Fibroblast of villous mesenchyme (primary cell): Measurements from ENCODE around the gene PAFAH2. TPM values are rescaled to one million over a fixed set of nuclear protein-coding genes. Genes with fewer than 3 reads are reported as not detected.

Source experiments
- DNase-seq: peaks from one replicate; pipeline ENCODE4 v3.0.0-alpha.2; 2010; ENCODE audit warnings: low read depth
- H3K4me3 ChIP-seq: 2 replicates; pipeline ENCODE4 v1.5.1; 2011; ENCODE audit warnings: low read depth, mild to moderate bottlenecking, low read length
- CTCF ChIP-seq: IDR thresholded peaks from 2 replicates; pipeline ENCODE4 v1.5.1; 2012; ENCODE audit warnings: low read depth, mild to moderate bottlenecking, low read length; ENCODE audit not compliant: insufficient read depth
- small RNA-seq: library from RNA; depleted of rRNA; stranded (forward); fragments of <200 nt; gene quantifications from one replicate; pipeline ENCODE3, GENCODE V24; 2012
- total RNA-seq: library from RNA; depleted of rRNA; stranded (reverse); fragments of >200 nt; gene quantifications from 2 replicates; pipeline ENCODE4 v1.2.3, GENCODE V29; 2012

The PAFAH2 gene
- total RNA-seq, 1 donor: 11.2 TPM

- H3K4me3 ChIP-seq: no peak overlapping the region
- no peak for TF ChIP-seq CTCF
- no peak for DNase-seq
Observed at GRCh38 chr1:25914074-25914995, 83.5 kb downstream of the PAFAH2 start.

- TF ChIP-seq CTCF: no peak
- no peak overlapping the region for H3K4me3 ChIP-seq
- no peak for DNase-seq
Observed at GRCh38 chr1:25913206-25913605, 84.7 kb downstream of the PAFAH2 start.

- peak; percentile 37 for DNase-seq
- H3K4me3 ChIP-seq: no peak overlapping the region
- TF ChIP-seq CTCF: no peak
Observed at GRCh38 chr1:25912076-25912831, 85.6 kb downstream of the PAFAH2 start.

GRCh38 chr1:25911162-25911561 is 86.7 kb downstream of the PAFAH2 start:
- DNase-seq: no peak
- no peak overlapping the region for H3K4me3 ChIP-seq
- TF ChIP-seq CTCF: no peak

Small RNAs within 50 kb of the gene (small RNA-seq; reads per million reads assigned to genes)
- gene RF00283 (not detected), gene RF00492 (not detected), gene RNU6-110P (not detected)

Other genes starting within 250 kb of the PAFAH2 start
- gene SELENON, start 197.9 kb downstream of the PAFAH2 start, total RNA-seq: 23.7 and 24.5 TPM in 2 replicates
- 46.6 and 47.4 TPM in 2 replicates for gene MTFR1L, start 178.1 kb downstream of the PAFAH2 start, total RNA-seq
- gene AUNIP, start 138.6 kb downstream of the PAFAH2 start, total RNA-seq: 2.9 and 3.5 TPM in 2 replicates
- 8.1 and 16.0 TPM in 2 replicates for gene PAQR7, start 122.4 kb downstream of the PAFAH2 start, total RNA-seq
- gene STMN1, start 91.6 kb downstream of the PAFAH2 start, total RNA-seq: 85.9 and 99.9 TPM in 2 replicates
- gene EXTL1, start 23.7 kb upstream of the PAFAH2 start, total RNA-seq: 3.9 and 6.0 TPM in 2 replicates
- gene SLC30A2, start 48.1 kb upstream of the PAFAH2 start, total RNA-seq: not detected in 2 replicates
- gene TRIM63, start 69.6 kb upstream of the PAFAH2 start, total RNA-seq: not detected in 2 replicates
- 2.6 and 4.8 TPM in 2 replicates for gene PDIK1L, start 113.8 kb upstream of the PAFAH2 start, total RNA-seq
- gene FAM110D, start 161.0 kb upstream of the PAFAH2 start, total RNA-seq: under 0.01 TPM in 1 of 2 replicates, not detected in the other
- gene C1orf232, start 170.9 kb upstream of the PAFAH2 start, total RNA-seq: not detected in 2 replicates
- gene ZNF593, start 171.8 kb upstream of the PAFAH2 start, total RNA-seq: 20.3 and 26.4 TPM in 2 replicates
- gene ZNF593OS, start 173.8 kb upstream of the PAFAH2 start, total RNA-seq: 0.32 TPM in 1 of 2 replicates, not detected in the other
- 0.32 TPM in 1 of 2 replicates, not detected in the other for gene CNKSR1, start 179.4 kb upstream of the PAFAH2 start, total RNA-seq
- gene CATSPER4, start 192.5 kb upstream of the PAFAH2 start, total RNA-seq: not detected in 2 replicates
- gene CEP85, start 236.1 kb upstream of the PAFAH2 start, total RNA-seq: 9.3 and 13.0 TPM in 2 replicates